ENCODE results near the gene METTL3.

METTL3 gene

GRCh38 chr14:21476523-21476924 is 34.6 kb downstream of the METTL3 start:
- peak; percentile 61 for DNase-seq (ENCODE audit: low read depth)

- no peak for DNase-seq (ENCODE audit: low read depth)
These were observed 35.2 kb downstream of the METTL3 start for GRCh38 chr14:21475767-21476522.

GRCh38 chr14:21467616-21468015 is 43.5 kb downstream of the METTL3 start:
- no peak for DNase-seq (ENCODE audit: low read depth)

- DNase-seq (ENCODE audit: low read depth) = peak; percentile 91
These were observed 55.0 kb downstream of the METTL3 start, which contains the start of gene CHD8 for GRCh38 chr14:21455912-21456667. TSS of gene CHD8 (minus strand) at chr14:21456123. CDS start at chr14:21431643, 24,480 bp downstream.

GRCh38 chr14:21455592-21455911 is 55.6 kb downstream of the METTL3 start:
- no peak for DNase-seq (ENCODE audit: low read depth)

GRCh38 chr14:21454843-21455544 is 56.1 kb downstream of the METTL3 start:
- no peak for DNase-seq (ENCODE audit: low read depth)

- no peak for DNase-seq (ENCODE audit: low read depth)
These were observed 61.3 kb downstream of the METTL3 start for GRCh38 chr14:21449899-21450216.
